ENCODE results near the gene ITIH5.

The ITIH5 gene

DNA sequence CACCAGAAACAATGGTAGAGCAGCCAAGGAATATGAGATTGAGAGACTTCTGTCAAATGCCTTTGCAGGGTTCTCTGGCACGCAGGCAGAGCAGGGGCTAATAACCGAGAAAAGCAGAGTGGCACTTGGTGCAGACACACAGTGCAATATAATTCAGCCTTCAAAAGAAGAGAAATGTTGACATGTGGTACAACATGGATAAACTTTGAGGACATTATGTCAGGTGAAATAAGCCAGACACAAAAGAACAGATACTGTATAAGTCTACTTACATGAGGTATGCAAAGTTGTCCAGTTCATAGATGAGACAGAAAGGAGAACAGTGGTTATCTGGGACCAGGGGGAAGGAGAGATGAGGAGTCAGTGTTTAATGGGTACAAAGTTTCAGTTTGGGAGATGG, 41.8 kb downstream of the ITIH5 start:
- DNase-seq: no peak

DNA sequence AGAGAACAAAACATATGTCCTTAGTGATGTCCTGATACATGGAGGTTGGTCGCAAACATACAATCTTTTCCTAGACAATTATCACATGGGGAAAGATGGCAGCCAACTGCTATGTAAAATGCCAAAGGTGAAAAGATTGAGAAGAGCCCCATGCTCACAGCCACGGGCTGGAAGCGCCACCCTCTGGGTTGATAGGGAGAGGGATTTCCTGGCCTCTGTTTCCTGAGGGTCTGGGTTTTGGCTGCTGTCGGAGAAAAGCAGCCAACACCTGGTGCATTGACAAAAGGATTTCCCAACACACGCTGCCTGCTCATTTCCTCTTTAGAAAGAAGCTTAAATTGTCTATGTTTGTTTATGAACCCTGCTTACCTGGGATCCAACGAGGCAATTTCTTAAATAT, 43.8 kb downstream of the ITIH5 start:
- DNase-seq: no peak

DNA sequence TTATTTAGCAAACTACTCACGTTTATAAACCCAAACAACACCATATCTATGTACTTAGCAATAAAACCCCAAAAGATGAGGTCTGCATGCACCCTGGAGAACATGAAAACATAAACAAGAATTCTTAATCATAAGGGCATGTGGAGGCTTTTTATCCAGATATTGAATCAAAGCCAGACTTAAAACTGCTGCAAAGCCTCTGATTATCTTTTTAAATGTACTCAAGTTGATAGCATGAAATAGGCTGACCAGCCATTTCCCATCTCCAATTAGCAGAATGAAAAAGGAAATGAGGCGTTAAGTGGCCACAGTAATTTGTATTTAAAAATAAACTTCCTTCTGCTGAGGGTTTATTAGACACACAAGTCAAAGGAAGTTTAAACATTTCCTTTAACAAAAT, 48.3 kb downstream of the ITIH5 start:
- DNase-seq: no peak

DNA sequence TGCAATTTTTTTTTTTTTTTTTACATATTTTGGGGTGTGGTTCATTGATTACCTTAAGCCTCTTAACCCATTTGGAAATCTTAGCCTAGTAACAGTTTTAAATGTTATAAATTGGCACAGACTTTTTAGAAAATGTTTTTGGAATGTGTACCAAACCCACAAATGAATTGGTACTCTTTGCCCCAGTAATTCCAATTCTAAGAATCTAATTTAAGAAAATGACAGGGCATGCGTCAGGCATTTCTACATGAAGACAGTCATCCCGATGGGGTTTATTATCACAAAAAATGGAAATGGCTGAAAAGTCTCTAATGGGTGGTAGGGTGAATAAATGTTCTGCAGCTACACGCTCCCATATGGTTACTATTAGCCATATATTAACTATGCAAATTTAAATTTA, 54.9 kb downstream of the ITIH5 start:
- no peak for DNase-seq

DNA sequence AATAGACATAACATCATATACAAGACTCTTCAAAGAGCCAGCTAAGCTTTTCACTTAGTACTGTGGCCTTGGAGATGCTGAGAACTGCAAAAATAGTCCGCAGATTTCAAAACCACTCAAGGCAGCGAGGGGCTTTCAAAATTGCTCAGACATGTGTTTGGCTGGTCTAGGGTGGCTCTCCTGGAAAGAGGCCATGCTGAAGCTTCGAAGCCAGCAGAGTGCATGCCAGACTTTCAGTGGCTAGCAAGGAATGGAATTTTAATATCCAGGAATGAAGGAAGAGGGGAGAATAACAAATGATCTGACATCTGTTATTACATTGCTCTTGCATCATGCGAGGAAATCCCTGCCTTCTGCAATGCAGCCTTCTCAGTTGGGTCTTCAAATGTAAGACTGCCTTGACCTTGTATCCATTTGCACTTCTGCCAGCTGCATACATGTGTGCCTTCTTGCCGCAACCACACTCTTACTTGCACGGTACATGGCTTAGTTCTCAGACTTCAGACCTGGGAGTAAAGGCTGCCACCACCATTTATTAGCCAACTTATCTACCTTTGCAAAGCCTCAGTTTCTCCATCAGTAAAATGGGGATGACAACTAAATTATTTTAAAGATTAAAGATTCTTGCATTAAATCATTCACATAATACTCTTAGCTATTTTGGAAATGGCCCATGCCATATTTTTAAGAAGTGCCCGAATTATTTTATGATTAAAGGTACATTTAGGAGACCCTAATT, 55.9 kb downstream of the ITIH5 start:
- no peak for DNase-seq

DNA sequence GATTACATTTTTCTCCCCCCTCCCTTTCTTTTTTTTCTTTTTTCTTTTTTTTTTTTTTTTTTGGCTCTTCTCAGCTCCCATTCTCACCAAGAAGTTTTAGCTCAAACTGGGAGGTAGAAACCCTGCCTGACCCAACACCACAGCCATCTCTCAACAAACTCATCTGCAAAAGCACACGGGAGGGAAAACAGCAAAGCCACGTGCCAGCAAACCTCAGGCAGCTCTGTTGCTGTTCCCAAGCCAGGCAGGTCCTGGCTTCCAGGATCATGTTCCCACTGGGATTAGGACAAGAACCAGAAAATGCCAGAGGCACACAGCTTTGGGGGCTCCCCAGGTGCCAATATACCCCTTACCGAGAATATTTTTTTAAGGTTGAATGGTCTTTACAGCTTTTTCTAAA, 56.7 kb downstream of the ITIH5 start:
- no peak for DNase-seq

DNA sequence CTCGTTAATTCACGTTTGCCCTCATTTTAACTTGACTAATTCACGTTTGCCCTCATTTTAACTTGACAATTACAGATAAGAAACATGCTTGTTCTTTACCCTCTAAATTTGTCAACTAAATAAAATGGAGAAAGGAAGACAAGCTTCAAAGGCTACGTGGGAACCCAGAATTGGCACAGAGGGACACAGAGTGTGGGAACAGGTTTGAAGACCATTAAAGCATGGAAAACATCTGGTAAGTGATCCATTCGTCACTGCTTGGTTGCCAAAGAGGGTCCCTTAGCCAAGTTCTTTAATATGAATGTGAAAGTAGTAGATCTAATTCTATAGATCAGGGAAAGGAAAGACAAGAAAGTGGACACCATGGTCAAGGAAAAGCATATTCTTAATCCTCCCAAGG, 57.2 kb downstream of the ITIH5 start:
- no peak for DNase-seq

DNA sequence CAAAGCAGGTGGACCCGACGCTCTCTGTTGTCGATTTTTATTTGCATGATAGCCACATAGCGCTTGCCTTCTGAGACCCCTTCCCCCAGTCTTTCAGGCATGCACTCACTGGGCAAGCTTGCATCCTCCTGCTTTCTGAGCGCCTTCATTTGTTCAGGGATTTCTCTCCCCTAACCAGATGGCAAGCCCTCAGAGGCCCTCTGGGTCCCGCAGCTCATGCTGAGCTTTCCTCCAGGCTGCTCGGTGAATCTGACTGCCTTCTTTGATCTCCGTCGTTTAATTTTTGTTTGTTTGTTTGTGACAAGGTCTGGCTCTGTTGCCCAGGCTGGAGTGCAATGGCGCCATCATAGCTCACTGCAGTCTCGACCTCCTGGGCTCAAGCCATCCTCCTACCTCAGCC, 58.8 kb downstream of the ITIH5 start:
- DNase-seq: no peak

DNA sequence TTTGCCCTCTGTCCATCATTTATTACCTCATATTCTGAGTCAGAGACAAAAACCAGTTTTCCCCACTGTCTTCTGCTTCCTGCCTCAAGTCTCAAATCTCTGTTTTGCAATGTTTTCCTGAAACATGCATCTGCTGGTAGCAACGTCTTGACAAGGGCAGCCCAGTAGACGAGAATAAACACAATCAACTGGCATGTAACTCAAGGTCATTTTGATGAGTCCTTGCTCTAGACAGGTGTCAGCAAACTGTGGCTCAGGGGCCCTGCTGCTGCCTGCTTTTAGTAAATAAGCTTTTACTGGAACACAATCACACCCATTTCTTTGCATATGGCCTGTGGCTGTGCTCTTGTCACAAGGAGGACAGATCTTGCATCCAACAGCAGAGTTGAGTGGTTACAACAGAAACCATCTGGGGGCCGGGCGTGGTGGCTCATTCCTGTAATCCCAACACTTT, 59.8 kb downstream of the ITIH5 start:
- no peak for DNase-seq

DNA sequence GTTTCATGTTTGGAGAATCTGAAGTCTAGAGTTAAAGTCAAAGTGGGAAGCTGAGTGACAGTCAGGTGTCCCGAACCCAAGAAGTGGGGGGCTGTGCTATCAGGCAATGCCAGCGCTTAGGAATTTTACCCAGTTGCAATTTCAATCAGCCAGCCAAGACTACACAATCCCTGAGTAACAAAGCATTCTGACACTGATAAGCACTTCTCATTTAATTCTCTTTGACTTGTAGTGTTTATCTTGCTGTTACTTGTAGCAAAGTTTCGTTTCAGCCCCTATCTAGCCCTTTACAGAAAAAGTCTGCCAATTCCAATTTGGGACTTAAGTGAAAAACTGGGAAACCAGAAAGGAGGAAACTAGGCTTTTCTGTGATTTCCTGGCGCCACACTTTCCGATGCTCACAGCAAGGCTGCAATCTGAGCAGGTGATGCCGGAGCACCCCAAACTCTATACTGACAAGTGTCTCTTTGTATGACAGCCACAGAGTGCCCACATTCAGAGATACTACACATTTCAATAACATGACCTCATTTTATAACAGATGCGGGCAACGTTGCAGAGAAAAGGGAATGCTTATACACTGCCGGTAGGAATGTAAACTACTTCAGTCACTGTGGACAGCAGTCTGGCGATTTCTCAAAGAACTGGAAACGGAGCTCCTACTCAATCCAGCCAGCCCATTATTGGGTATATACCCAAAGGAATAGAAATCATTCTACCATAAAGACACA, 61.0 kb downstream of the ITIH5 start:
- no peak for DNase-seq

DNA sequence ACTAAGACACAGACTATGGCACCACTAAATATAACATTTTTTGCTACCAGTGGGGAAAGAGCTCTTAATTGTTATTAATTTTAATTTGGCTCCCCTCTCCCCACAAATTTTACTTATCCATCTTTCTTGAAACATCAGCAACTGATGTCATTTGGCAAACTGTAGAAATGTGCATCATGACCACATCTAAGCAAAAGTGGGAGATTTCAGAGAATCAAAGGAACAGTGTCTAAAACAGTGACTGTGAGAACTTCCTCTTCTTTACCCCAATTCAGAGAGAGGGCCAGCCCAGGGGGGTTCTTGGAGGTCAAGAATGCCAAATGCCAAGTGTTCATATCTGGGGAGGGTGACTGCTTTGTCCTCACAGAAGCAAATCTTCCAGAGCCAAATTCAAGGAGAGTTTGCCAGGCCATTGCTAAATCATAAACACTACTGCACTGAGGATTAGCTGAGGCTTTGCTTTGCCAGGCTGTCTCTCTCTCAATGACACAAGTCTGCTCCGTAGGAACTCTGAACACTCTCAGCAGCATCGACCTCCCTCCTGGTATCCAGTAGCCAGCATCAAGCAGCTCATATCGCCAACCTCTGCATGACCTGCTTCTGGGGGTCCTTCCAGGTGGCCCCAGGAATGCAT, 65.6 kb downstream of the ITIH5 start:
- no peak for DNase-seq

DNA sequence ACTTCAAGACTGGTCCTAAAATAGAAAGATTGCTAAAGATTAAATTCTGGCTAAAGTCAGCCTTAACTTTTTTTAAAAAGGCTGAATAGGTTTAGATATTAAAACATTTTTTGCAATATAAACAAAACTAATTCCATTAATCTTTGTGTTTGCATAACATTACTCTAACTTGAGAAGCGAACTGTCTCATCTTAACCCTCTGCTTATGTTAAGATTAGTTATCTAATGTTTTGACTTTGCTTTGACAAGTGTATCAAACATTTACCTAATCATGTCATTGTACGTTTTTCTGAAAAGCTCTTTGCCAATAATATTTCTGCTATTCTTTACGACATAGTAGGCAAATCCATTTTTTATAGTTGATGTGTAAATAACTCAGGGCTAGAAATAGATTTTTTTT, 68.0 kb downstream of the ITIH5 start:
- DNase-seq: no peak

DNA sequence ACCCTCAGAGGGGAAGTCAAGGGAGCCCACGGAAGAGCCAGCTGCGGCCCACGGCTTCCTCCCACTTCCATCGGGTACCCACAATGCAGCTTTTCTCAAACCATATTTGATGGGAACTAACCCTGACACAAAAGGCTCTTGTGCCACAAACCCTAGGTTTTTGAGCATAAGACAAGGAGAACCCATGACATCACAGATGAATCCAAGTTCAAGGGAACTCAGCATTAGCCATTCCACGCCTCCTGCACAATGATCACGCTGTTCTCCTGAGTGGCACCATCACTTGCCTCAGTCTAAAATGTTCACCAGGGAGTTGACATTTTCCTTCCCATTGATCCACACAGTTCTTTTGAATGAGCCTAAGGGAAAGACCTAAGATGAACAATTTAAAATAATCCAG, 70.4 kb downstream of the ITIH5 start:
- no peak for DNase-seq

DNA sequence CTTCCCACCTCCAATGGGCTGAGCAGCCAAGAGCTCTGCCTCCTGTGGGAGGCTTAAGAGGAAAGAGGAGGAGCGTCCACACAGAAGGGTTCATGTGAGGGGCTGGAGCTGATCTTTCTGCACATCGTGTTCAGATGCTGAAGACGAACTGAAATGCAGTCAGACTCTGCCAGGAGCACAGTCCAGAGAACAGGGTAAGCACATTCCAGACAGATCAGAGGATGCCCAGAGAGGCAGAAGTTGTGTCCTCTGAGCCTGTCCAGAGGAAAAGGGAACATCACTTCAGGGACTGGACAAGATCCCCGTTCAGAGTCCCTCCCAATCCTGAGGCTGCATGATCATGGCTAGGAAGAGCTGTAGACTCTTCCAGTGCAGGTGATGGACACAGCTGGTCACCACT, 72.9 kb downstream of the ITIH5 start:
- no peak for DNase-seq

DNA sequence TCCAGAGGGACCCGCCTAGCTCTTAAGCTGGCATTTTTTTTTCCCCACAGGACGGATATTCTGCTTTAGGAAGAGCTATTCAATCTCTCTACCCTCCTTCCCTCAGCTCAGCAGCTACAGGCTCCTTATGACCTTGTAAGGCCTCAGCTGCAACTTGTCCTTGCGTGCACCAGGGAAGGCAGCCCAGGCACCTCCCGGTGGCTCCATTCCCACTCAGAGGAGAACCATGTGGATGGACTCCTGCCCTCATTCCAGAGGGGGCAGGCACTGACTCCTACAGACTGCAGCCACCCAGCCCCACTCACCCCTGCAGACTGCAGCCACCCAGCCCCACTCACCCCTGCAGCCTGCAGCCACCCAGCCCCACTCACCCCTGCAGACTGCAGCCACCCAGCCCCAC, 73.7 kb downstream of the ITIH5 start:
- no peak for DNase-seq

DNA sequence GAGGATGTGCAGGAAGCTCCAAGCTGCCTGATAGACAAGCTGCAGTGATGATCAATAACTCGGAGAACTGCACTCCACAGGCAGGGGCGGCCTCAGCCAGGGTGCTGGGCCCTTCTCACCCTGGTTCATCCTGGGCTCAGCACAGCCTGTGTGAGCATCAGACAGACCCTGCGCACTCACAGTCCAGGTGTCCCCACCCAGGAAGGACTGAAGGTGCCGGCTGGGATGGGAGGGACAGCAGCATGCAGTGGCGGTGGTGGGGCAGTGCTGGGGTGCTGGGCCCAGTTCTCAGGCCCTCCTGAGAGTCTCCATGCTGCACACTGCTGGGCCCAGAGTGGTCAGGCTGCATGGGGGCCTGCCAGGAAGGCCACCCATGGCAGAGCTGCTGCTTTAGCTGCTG, 74.1 kb downstream of the ITIH5 start:
- no peak for DNase-seq

DNA sequence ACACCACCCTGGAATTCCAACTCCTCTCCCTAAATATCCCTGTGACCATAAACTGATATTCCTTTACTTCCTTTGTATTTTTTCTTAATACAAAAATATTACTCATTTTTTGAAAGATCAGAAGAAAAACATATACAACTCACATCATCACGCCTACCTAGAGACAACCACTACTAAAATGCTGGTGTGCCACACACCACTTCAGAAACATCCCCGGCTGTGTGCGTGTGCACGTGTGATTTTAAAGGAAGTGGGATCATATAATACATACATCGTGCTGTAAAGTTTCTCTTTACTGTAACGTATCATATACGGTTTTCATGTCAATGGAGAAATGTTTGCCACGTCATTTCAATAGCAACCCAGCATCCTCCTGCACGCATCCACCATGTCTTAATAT, 76.5 kb downstream of the ITIH5 start:
- DNase-seq: no peak

DNA sequence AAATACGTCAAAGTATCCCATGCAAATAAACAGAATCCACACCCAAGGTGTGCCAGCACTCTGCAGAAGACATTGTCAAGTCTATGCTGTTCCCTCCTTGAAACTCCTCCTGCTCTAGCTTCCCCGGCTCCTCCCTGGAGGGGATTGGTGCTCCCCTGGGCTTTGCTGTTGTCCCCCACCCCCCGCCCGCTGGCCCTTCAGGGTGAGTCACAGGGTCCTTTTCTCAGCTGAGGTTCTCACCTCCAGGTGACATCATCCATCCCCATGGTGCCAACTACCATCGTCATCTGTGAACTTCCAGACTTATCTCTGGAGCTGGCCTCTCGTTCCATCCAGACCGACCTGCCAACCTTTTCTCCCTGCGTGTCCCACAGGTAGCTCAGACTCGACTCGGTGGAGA, 77.0 kb downstream of the ITIH5 start:
- DNase-seq: no peak

DNA sequence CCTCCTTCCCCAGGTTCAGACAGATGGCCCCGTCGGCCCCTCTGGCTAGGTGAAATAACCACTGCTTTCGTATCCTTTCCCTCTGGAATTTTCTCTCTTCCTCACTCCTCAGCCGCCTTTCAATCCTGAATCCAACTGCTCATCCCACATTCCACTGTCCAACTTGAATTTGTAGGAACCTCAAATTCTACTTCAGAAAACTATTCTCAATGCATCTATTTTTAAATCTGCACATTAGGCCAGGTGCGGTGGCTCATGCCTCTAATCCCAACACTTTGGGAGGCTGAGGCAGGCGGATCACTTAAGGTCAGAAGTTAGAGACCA, 78.9 kb downstream of the ITIH5 start:
- DNase-seq: no peak

DNA sequence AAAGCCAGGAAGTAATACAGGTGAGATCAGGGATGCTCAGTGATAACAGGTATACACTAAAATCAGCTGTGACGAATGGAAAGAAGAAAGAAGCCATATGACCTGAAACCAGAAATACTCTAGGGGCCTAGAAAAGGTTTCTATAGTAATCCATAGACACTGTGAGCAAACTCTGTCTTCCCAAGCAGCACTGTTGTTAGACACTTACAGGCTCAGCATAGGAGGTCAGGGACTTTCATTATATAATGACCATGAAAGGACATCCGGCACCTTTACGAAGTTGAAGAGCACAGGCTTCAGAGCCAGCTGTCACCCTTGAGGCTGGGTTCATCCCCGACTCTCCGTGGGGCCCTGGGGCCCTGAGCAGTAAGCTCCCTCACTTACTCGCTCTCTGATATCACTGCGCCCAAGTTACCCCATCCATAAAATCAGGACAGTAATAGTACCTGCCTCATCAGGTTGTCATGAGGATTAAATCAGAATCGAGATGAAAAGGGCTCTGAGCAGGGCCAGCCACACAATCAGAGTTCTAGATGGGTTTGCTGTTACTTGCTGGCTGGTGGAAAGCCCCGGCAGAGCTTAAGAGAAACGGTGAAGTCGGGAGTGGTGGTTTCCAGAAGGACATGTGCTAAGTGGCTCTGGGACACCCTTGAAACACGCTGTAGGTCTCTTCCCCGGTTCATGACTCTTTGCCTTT, 79.5 kb downstream of the ITIH5 start:
- DNase-seq: no peak

DNA sequence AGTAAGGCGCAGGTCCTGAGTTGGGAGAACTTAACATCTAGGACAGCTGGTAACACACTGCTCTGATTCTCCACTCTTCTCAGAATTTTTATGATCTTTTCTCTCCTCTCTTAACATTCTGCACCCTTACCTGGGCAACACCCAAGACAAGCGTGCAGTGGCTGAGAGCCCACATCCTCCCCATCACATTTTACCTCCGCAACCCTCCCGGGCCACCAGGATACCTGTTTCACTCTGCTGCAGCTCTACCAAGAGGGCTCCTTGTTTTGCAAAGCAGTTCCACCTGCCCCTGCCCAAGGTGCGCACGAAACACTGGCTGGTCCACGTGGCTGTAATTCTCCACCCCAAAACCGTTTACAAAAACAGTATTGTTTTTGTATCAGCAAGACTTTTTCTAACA, 81.5 kb downstream of the ITIH5 start:
- no peak for DNase-seq

DNA sequence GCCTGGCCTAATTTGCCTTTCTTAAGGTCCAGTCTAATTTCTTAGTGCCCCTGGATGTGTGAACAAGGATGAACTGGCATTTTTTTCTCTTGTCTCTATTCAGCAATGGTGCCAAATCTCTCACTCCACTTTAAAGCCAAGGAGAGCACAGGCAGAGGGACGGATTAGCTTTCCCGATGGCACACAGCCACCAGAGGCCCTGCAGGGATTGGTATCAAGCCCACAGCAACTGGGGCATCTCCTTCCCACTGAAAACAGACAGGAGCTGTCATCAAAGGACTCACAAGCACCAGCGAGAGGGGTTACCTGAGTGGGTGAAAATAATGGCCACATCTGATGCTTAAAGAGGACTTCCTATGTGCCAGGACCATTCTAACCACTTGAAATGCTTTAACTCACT, 83.1 kb downstream of the ITIH5 start:
- no peak for DNase-seq

DNA sequence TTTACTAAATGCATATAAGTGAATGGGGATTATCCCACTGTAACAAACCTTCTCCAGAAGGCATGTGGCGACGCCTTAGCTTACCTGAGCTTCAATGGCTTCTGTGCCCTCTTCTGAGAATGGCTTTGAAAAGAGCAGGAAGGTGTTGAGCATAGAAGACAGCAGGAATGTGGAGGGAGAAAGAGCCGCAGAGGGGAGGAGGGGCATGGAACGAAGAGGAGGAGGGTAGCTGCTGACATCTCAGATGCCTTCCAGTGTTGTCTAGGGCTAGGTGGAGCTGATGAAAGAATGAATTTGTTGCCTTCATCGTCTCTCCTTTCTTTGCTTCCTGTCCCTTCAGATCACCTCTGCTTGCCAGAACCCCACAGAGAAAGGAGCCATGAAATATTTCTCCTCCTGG, 86.2 kb downstream of the ITIH5 start:
- DNase-seq: no peak

DNA sequence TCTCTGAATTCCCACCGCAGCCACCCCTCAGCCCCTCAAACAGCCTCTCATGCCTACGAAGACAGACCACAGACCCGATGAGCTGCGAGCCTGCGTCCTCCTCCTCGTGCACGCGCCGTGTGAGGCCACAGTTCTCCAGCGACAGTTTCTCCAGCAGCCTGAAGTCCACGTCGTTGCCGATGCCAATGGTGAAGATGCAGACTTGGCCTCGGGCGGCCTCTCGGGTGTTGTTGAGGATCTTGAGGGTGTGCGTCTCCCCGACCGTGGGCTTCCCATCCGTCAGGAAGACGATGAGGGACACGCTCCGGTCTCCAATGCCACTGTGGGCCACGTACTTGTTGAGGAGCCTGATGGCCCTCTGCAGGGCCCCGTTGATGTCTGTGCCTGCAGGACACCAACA, 87.1 kb downstream of the ITIH5 start:
- no peak for DNase-seq
